ENCODE measurements around the gene SH3BP4. TPM values are rescaled to one million over a fixed set of nuclear protein-coding genes. Genes with fewer than 3 reads are reported as not detected.

The SH3BP4 gene
- total RNA-seq, 1 donor from 2014 or later = 58.6 TPM

DNA sequence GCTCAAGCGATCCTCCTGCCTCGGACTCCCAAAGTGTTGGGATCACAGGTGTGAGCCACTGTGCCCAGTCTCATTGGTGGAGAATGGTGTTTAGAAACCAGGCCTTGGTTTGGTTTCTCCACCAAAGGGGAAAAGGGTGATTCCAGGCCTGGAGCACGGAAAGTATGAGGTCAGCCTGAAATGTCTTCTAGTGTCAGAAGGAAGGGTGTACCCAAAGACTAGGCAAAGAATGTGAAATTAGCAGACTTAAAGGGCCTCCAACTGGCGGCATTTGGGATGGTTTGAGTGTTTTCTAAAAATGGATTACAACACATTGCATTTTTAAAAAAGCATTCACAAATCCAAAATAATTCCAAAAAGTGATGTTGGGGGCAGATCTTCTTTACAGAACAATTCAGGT, 139.6 kb downstream of the SH3BP4 start:
- Mint-ChIP-seq H3K36me3 (ENCODE audit: low read depth, unreplicated experiment) (no peaks in the 10 kb centered on the region), H3K4me1 (ENCODE audit: unreplicated experiment) (peaks cover 9% of the 10 kb centered on the region), H3K27ac (ENCODE audit: unreplicated experiment) (no peak overlapping the region), H3K27me3 (ENCODE audit: unreplicated experiment) (peaks cover 2% of the 10 kb centered on the region), H3K9me3 (ENCODE audit: unreplicated experiment) (no peaks in the 10 kb centered on the region), H3K4me3 (ENCODE audit: unreplicated experiment) (no peak overlapping the region)
- DNase-seq (ENCODE audit: low spot score) = no peak
- TF ChIP-seq, protein P1, sequence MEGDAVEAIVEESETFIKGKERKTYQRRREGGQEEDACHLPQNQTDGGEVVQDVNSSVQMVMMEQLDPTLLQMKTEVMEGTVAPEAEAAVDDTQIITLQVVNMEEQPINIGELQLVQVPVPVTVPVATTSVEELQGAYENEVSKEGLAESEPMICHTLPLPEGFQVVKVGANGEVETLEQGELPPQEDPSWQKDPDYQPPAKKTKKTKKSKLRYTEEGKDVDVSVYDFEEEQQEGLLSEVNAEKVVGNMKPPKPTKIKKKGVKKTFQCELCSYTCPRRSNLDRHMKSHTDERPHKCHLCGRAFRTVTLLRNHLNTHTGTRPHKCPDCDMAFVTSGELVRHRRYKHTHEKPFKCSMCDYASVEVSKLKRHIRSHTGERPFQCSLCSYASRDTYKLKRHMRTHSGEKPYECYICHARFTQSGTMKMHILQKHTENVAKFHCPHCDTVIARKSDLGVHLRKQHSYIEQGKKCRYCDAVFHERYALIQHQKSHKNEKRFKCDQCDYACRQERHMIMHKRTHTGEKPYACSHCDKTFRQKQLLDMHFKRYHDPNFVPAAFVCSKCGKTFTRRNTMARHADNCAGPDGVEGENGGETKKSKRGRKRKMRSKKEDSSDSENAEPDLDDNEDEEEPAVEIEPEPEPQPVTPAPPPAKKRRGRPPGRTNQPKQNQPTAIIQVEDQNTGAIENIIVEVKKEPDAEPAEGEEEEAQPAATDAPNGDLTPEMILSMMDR (IDR thresholded peaks at IDR 0.05; ENCODE audit: unreplicated experiment) = no peak

- H3K27me3 Mint-ChIP-seq (ENCODE audit: unreplicated experiment) = peaks cover 2% of the 10 kb centered on the region
- H3K4me3 Mint-ChIP-seq (ENCODE audit: unreplicated experiment) = no peak overlapping the region
- H3K9me3 Mint-ChIP-seq (ENCODE audit: unreplicated experiment) = no peaks in the 10 kb centered on the region
- peaks cover 9% of the 10 kb centered on the region for H3K4me1 Mint-ChIP-seq (ENCODE audit: unreplicated experiment)
- TF ChIP-seq, protein P1 (IDR thresholded peaks at IDR 0.05; ENCODE audit: unreplicated experiment) = no peak
- H3K27ac Mint-ChIP-seq (ENCODE audit: unreplicated experiment) = no peak overlapping the region
- DNase-seq (ENCODE audit: low spot score) = no peak
- no peaks in the 10 kb centered on the region for H3K36me3 Mint-ChIP-seq (ENCODE audit: low read depth, unreplicated experiment)
Measured at GRCh38 chr2:235091983-235092382, 140.2 kb downstream of the SH3BP4 start.

GRCh38 chr2:235092433-235093223, 140.8 kb downstream of the SH3BP4 start:
- H3K4me3 Mint-ChIP-seq (ENCODE audit: unreplicated experiment) = no peak overlapping the region
- DNase-seq (ENCODE audit: low spot score) = no peak
- H3K27me3 Mint-ChIP-seq (ENCODE audit: unreplicated experiment) = peaks cover 2% of the 10 kb centered on the region
- H3K36me3 Mint-ChIP-seq (ENCODE audit: low read depth, unreplicated experiment) = no peaks in the 10 kb centered on the region
- TF ChIP-seq, protein P1 (IDR thresholded peaks at IDR 0.05; ENCODE audit: unreplicated experiment) = no peak
- no peaks in the 10 kb centered on the region for H3K9me3 Mint-ChIP-seq (ENCODE audit: unreplicated experiment)
- H3K4me1 Mint-ChIP-seq (ENCODE audit: unreplicated experiment) = peaks cover 9% of the 10 kb centered on the region
- H3K27ac Mint-ChIP-seq (ENCODE audit: unreplicated experiment) = no peak overlapping the region

GRCh38 chr2:235094457-235094856, 142.6 kb downstream of the SH3BP4 start:
- no peak overlapping the region for H3K27ac Mint-ChIP-seq (ENCODE audit: unreplicated experiment)
- TF ChIP-seq, protein P1 (IDR thresholded peaks at IDR 0.05; ENCODE audit: unreplicated experiment) = no peak
- DNase-seq (ENCODE audit: low spot score) = no peak
- H3K4me1 Mint-ChIP-seq (ENCODE audit: unreplicated experiment) = peaks cover 11% of the 10 kb centered on the region
- H3K4me3 Mint-ChIP-seq (ENCODE audit: unreplicated experiment) = no peak overlapping the region
- H3K27me3 Mint-ChIP-seq (ENCODE audit: unreplicated experiment) = peaks cover 3% of the 10 kb centered on the region
- H3K36me3 Mint-ChIP-seq (ENCODE audit: low read depth, unreplicated experiment) = no peaks in the 10 kb centered on the region
- H3K9me3 Mint-ChIP-seq (ENCODE audit: unreplicated experiment) = no peaks in the 10 kb centered on the region

- no peak for DNase-seq (ENCODE audit: low spot score)
- H3K36me3 Mint-ChIP-seq (ENCODE audit: low read depth, unreplicated experiment) = no peaks in the 10 kb centered on the region
- TF ChIP-seq, protein P1 (IDR thresholded peaks at IDR 0.05; ENCODE audit: unreplicated experiment) = no peak
- no peaks in the 10 kb centered on the region for H3K9me3 Mint-ChIP-seq (ENCODE audit: unreplicated experiment)
- H3K4me1 Mint-ChIP-seq (ENCODE audit: unreplicated experiment) = peaks cover 11% of the 10 kb centered on the region
- no peak overlapping the region for H3K4me3 Mint-ChIP-seq (ENCODE audit: unreplicated experiment)
- H3K27me3 Mint-ChIP-seq (ENCODE audit: unreplicated experiment) = peaks cover 1% of the 10 kb centered on the region
- H3K27ac Mint-ChIP-seq (ENCODE audit: unreplicated experiment) = no peak overlapping the region
Measured at GRCh38 chr2:235095569-235095968, 143.8 kb downstream of the SH3BP4 start.
